Liver (tissue), 3 donors: ENCODE results near the gene LIPC.

Source experiments
- ATF3 ChIP-seq: IDR thresholded peaks from 2 replicates; pipeline ENCODE4 v1.6.1; 2016; ENCODE audit warnings: antibody characterized with exemption
- EGR1 ChIP-seq, 2 donors: IDR thresholded peaks; 2 replicates each; pipeline ENCODE4 v1.6.1; 2016 to 2018; ENCODE audit warnings: antibody characterized with exemption in 2 of 2, low read depth in 2 of 2
- FOXA1 ChIP-seq: IDR thresholded peaks from 2 replicates; pipeline ENCODE4 v1.6.1; 2016; ENCODE audit warnings: antibody characterized with exemption
- GABPA ChIP-seq, 2 donors: IDR thresholded peaks in 1 of 2; conservative IDR thresholded peaks in 1 of 2; 2 replicates each; pipeline ENCODE4 v1.6.1; 2016; ENCODE audit warnings: antibody characterized with exemption in 2 of 2, mild to moderate bottlenecking in 1 of 2, moderate library complexity in 1 of 2
- JUND ChIP-seq, 2 donors: IDR thresholded peaks; 2 replicates each; pipeline ENCODE4 v1.6.1; 2016; ENCODE audit warnings: antibody characterized with exemption in 2 of 2
- MAX ChIP-seq: IDR thresholded peaks from 2 replicates; pipeline ENCODE4 v1.6.1; 2016; ENCODE audit warnings: antibody characterized with exemption
- RAD21 ChIP-seq, 2 donors: IDR thresholded peaks; 2 replicates each; pipeline ENCODE4 v1.6.1; 2016; ENCODE audit warnings: antibody characterized with exemption in 2 of 2, mild to moderate bottlenecking in 2 of 2
- SP1 ChIP-seq: IDR thresholded peaks from 2 replicates; pipeline ENCODE4 v1.6.1; 2018; ENCODE audit warnings: antibody characterized with exemption, mild to moderate bottlenecking
- TAF1 ChIP-seq: conservative IDR thresholded peaks from 2 replicates; pipeline ENCODE4 v1.6.1; 2016; ENCODE audit warnings: antibody characterized with exemption, mild to moderate bottlenecking
- YY1 ChIP-seq: IDR thresholded peaks from 2 replicates; pipeline ENCODE4 v1.6.1; 2016; ENCODE audit warnings: antibody characterized with exemption, mild to moderate bottlenecking
- ZBTB33 ChIP-seq: IDR thresholded peaks from 2 replicates; pipeline ENCODE4 v1.6.1; 2016; ENCODE audit warnings: antibody characterized with exemption
- TF ChIP-seq, protein P1 (sequence below): fragments of 150-350 bp; IDR thresholded peaks from 2 replicates; pipeline ENCODE4 v1.5.1; 2017; ENCODE audit warnings: improper control_type of control experiment, low read depth, low read length; ENCODE audit not compliant: missing input control
- TF ChIP-seq, protein P2 (sequence below): IDR thresholded peaks from 2 replicates; pipeline ENCODE4 v1.6.1; 2016; ENCODE audit warnings: antibody characterized with exemption, mild to moderate bottlenecking
- donor health status: healthy.
- donor health status: healthy.

GRCh38 chr15:58386641-58387040, 45.1 kb upstream of the LIPC start:
- TF ChIP-seq, protein P1, sequence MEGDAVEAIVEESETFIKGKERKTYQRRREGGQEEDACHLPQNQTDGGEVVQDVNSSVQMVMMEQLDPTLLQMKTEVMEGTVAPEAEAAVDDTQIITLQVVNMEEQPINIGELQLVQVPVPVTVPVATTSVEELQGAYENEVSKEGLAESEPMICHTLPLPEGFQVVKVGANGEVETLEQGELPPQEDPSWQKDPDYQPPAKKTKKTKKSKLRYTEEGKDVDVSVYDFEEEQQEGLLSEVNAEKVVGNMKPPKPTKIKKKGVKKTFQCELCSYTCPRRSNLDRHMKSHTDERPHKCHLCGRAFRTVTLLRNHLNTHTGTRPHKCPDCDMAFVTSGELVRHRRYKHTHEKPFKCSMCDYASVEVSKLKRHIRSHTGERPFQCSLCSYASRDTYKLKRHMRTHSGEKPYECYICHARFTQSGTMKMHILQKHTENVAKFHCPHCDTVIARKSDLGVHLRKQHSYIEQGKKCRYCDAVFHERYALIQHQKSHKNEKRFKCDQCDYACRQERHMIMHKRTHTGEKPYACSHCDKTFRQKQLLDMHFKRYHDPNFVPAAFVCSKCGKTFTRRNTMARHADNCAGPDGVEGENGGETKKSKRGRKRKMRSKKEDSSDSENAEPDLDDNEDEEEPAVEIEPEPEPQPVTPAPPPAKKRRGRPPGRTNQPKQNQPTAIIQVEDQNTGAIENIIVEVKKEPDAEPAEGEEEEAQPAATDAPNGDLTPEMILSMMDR: no peak
- TF ChIP-seq MAX: no peak
- TF ChIP-seq, protein P2, sequence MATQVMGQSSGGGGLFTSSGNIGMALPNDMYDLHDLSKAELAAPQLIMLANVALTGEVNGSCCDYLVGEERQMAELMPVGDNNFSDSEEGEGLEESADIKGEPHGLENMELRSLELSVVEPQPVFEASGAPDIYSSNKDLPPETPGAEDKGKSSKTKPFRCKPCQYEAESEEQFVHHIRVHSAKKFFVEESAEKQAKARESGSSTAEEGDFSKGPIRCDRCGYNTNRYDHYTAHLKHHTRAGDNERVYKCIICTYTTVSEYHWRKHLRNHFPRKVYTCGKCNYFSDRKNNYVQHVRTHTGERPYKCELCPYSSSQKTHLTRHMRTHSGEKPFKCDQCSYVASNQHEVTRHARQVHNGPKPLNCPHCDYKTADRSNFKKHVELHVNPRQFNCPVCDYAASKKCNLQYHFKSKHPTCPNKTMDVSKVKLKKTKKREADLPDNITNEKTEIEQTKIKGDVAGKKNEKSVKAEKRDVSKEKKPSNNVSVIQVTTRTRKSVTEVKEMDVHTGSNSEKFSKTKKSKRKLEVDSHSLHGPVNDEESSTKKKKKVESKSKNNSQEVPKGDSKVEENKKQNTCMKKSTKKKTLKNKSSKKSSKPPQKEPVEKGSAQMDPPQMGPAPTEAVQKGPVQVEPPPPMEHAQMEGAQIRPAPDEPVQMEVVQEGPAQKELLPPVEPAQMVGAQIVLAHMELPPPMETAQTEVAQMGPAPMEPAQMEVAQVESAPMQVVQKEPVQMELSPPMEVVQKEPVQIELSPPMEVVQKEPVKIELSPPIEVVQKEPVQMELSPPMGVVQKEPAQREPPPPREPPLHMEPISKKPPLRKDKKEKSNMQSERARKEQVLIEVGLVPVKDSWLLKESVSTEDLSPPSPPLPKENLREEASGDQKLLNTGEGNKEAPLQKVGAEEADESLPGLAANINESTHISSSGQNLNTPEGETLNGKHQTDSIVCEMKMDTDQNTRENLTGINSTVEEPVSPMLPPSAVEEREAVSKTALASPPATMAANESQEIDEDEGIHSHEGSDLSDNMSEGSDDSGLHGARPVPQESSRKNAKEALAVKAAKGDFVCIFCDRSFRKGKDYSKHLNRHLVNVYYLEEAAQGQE: no peak
- no peak for TF ChIP-seq RAD21 (IDR thresholded peaks at IDR 0.05)
- no peak for TF ChIP-seq SP1
- no peak for TF ChIP-seq FOXA1
- no peak for TF ChIP-seq ZBTB33
- TF ChIP-seq JUND (IDR thresholded peaks at IDR 0.05): no peak
- no peak for TF ChIP-seq TAF1
- no peak for TF ChIP-seq GABPA (IDR thresholded peaks at IDR 0.05 in 1 of 2, conservative IDR thresholded peaks at IDR 0.05 in 1 of 2)
- no peak for TF ChIP-seq EGR1 (IDR thresholded peaks at IDR 0.05; ENCODE audit: low read depth in 2 of 2)
- no peak for TF ChIP-seq ATF3
- no peak for TF ChIP-seq YY1
